Gastroesophageal sphincter (tissue), 3 donors: Measurements from ENCODE around the gene MEGF6.

Source experiments
- POLR2AphosphoS5 ChIP-seq: sonication (generic); formaldehyde crosslinking; IDR thresholded peaks from one replicate; pipeline ENCODE4 v1.6.1; 2017; ENCODE audit warnings: antibody characterized with exemption
- TF ChIP-seq, protein P1 (sequence below), 4 experiments: fragments of 200-600 bp in 2 of 4; fragments of 450-650 bp in 2 of 4; sonication (generic) in 1 of 4; IDR thresholded peaks; one replicate each; pipeline ENCODE4 v1.5.1; 2017 to 2019; ENCODE audit warnings: antibody characterized with exemption in 4 of 4, mild to moderate bottlenecking in 2 of 4, moderate library complexity in 2 of 4

DNA sequence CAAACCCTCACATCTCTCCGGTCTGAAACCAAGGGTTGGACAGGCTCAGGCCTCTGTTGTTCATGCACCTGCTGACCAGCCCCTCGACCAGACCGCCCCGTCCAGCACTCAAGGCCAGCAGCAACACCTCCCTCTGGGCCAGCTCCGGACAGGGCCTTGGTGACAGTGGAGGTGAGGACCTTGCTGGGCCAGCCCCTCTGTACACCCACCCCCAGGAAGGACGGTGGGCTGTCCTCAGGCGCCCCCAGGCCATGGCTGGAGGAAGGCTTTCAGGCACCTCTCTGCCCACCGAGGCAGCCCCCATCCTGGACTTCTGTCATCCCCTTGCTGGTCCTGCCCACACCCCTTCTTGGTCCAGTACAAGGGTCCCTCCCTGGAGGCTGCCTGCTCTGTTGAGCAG lies 48.6 kb downstream of the MEGF6 start:
- TF ChIP-seq, protein P1, sequence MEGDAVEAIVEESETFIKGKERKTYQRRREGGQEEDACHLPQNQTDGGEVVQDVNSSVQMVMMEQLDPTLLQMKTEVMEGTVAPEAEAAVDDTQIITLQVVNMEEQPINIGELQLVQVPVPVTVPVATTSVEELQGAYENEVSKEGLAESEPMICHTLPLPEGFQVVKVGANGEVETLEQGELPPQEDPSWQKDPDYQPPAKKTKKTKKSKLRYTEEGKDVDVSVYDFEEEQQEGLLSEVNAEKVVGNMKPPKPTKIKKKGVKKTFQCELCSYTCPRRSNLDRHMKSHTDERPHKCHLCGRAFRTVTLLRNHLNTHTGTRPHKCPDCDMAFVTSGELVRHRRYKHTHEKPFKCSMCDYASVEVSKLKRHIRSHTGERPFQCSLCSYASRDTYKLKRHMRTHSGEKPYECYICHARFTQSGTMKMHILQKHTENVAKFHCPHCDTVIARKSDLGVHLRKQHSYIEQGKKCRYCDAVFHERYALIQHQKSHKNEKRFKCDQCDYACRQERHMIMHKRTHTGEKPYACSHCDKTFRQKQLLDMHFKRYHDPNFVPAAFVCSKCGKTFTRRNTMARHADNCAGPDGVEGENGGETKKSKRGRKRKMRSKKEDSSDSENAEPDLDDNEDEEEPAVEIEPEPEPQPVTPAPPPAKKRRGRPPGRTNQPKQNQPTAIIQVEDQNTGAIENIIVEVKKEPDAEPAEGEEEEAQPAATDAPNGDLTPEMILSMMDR (IDR thresholded peaks at IDR 0.05): no peak
- TF ChIP-seq POLR2AphosphoS5: no peak
